Dermis microvascular lymphatic vessel endothelial cell (primary cell): ENCODE results near the gene ZBTB42. TPM values are rescaled to one million over a fixed set of nuclear protein-coding genes. Genes with fewer than 3 reads are reported as not detected.

Experiments used
- DNase-seq, 2 donors: peaks; one replicate each; pipeline versions ENCODE4 v3.0.0 to v3.0.0-alpha.2; 2010; ENCODE audit warnings: low read depth in 2 of 2
- total RNA-seq: library from RNA; depleted of rRNA; stranded (reverse); fragments of >200 nt; gene quantifications from 2 replicates; pipeline ENCODE4 v1.2.1, GENCODE V29; 2014

The ZBTB42 gene
- 3.2 and 5.4 TPM in 2 replicates for total RNA-seq

DNA sequence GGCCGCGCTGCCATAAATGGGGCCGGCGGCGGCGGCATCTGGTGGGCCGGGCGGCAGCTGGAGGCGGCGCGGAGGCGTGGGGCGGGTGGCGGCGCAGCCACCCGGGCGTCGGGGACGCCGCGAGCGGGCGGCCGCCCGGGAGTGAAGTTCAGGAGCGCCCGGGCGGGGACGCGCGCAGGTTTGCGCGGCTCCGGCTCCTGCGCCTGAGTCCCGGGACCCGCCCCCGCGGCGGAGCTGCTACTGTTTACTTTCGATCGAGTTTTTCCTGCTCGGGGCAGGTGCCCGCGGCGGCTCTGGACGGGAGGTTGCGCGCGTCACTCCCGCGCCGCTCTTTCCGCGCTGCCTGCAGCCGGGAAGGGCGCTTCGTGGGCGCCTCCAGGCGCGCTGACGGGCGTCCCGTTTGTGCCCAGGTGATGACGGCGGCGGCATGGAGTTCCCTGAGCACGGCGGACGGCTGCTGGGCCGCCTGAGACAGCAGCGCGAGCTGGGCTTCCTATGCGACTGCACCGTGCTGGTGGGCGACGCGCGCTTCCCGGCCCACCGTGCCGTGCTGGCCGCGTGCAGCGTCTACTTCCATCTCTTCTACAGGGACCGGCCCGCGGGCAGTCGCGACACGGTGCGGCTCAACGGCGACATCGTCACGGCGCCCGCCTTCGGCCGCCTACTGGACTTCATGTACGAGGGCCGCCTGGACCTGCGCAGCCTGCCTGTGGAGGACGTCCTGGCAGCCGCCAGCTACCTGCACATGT, at the start of gene ZBTB42:
Gene ZBTB42 (plus strand): TSS at position 331 of the 749 bp plus-strand sequence. CDS start 97 bp downstream, at position 428.
- peak in 1 of 2 donors; percentile 63 for DNase-seq

- no peak for DNase-seq
These were observed 49.1 kb upstream of the ZBTB42 start for GRCh38 chr14:104751539-104752422.

DNA sequence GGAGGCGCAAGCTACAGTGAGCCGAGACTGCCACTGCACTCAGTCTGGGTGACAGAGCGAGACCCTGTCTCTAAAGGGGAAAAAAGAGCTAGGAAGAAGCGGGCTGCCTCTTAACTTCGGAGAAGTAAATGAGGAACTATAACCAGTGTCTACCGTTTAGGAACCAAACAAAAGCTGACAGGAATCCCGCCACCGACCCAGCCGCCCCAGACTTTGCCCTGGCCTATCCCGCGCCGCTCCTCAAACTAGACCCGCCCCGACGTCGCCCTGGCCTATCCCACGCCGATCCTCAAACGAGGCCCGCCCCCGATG, 48.5 kb upstream of the ZBTB42 start:
- DNase-seq, result no peak

- peak; percentile 99 to 100 for DNase-seq
These were observed 48.0 kb upstream of the ZBTB42 start, which contains the start of gene SIVA1 for GRCh38 chr14:104752735-104753527. SIVA1 (plus strand) TSS chr14:104753147; CDS start chr14:104753202, 55 bp downstream.

DNA sequence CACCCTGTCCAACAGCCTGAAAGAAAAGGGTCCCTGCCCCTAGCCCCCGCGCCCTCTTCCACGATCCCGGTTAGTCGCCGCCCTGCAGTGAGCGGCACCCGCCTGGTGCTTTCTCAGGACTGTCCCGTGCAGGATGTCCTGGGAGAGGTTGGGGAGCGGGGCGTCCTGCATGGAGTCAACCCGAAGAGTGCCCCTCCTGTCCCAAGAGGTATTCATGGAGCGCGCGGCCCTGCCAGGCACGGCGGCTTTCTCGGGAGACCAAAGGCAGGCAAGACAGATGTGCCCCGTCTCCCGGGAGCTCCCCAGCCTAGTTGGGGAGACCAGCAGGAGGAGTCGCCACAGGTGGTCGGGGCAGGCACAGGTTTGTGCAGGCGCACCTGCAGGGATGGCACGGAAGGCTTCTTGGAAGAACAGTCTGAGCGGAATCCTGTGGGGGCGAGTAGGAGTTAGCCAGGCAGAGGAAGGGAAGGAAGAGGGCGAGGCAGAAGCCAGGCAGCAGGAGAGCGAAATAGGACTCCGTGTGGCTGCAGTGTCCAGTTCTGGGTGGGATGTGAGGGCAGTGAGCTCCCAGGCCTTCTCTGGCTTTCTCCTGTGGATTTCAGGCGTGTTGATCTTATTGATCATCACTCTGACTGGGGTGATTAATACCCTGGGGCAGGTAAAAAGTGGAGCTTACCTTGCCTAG, 47.2 kb upstream of the ZBTB42 start:
- DNase-seq, result peak in 1 of 2 donors; percentile 28

- DNase-seq, result no peak
These were observed 46.6 kb upstream of the ZBTB42 start for GRCh38 chr14:104754213-104754851.

DNA sequence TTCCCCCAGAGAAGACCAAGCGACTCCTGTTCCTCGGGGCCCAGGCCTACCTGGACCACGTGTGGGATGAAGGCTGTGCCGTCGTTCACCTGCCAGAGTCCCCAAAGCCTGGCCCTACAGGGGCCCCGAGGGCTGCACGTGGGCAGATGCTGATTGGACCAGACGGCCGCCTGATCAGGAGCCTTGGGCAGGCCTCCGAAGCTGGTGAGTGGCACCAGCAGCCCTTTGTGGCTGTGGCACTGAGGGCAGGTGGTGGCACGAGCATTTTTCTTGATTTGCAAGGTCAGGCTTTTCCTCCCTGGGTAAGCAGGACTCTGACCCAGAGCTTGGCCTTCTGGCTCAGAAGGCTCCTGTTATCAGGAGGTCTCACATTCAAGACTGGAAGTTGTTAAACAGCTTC, 45.3 kb upstream of the ZBTB42 start:
- no peak for DNase-seq

DNA sequence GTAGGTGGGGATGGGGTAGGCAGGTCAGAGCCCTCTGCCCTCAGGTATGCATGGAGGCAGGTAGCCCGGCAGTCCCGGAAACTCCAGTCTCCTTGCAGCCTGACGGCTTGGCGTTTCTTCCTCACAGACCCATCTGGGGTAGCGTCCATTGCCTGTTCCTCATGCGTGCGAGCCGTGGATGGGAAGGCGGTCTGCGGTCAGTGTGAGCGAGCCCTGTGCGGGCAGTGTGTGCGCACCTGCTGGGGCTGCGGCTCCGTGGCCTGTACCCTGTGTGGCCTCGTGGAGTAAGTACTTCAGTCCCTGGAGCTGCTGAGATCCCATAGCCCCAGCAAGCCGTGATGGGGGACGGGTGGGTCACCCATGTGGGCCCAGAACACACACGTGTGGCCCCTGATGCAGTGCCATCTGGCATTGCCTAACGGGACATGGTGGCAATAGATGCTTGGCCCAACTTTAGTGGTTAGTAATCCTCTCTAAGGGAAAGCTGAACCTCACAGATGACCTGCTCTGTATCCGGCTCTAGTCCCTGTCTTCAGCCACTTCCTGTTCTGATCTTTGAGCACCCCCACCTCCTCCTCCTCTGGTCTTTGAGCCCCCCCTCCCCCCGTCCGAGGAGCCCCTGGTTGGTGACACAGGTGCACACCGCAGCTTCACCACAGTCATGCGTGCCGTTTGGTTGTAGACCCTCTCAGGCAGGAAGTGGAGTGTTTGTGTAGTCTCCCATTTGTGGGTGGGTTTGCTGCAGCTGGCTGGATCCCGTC, 44.2 kb upstream of the ZBTB42 start:
- DNase-seq, result no peak

GRCh38 chr14:104757238-104757585, 43.7 kb upstream of the ZBTB42 start:
- no peak for DNase-seq

DNA sequence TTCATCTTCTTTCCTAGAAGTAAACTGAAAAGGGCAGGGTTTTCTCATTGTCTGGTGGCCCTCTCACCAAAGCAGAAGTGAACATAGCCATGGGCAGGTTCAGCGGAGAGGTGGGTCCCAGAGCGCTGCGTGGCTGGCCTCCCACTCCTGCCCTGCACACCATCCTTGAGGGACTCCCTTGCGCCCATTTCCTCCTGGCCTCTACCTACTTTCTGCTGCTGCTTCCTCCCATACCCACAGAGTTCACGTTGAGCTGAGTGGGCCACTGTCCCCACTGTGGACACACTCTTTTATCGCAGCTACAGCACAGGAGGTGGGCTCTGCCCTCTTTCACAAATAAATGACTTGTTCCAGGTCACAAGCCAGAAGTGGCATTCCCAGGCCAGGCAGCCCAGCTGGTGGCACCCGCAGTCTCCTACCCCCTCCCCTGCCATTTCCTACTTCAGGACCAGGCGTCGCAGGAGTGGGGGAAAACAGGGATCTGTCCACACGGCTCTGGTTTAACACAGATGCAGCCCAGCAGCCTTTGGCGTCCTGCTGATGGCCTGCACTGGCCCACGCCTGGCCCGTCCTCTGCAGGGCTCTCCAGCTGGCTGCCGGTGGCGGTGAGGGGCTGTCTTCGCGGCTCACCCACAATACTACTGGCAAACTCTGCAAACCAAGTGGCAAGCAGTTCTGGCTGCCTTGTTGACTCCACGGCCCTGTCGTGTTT, 43.1 kb upstream of the ZBTB42 start:
- DNase-seq, result no peak

- no peak for DNase-seq
These were observed 41.6 kb upstream of the ZBTB42 start for GRCh38 chr14:104758981-104759969.

- no peak for DNase-seq
These were observed 35.4 kb upstream of the ZBTB42 start for GRCh38 chr14:104765517-104765916.

DNA sequence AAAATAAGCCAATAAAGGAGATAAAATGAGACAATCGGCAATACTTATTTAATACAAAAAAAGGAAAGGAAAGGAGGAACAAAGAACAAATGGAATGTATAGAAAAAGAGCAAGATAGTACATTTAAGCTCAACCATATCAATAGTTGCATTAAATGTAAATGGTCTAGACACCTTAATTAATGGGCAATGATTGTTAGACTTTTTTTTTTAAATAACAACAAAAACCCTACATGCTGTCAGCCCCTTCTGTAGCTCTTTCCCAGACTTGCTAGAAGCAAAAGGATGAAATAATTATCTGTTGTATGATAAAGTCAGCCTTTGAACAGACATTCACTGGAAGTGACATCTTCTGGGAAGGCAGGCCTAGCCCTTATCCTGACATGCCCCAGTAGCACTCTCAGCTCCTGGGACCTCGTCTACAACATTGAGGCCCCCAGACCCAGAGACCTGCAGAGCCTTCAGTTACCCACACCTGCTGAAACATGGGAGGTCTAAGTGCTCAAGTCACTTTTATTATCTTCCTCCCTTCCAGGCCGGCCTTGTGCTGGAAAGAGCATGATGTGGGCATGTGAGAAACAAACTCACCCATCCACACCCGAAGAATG, 34.5 kb upstream of the ZBTB42 start:
- no peak for DNase-seq

- no peak for DNase-seq
These were observed 33.9 kb upstream of the ZBTB42 start for GRCh38 chr14:104766863-104767633.

GRCh38 chr14:104767634-104767918, 33.3 kb upstream of the ZBTB42 start:
- no peak for DNase-seq

DNA sequence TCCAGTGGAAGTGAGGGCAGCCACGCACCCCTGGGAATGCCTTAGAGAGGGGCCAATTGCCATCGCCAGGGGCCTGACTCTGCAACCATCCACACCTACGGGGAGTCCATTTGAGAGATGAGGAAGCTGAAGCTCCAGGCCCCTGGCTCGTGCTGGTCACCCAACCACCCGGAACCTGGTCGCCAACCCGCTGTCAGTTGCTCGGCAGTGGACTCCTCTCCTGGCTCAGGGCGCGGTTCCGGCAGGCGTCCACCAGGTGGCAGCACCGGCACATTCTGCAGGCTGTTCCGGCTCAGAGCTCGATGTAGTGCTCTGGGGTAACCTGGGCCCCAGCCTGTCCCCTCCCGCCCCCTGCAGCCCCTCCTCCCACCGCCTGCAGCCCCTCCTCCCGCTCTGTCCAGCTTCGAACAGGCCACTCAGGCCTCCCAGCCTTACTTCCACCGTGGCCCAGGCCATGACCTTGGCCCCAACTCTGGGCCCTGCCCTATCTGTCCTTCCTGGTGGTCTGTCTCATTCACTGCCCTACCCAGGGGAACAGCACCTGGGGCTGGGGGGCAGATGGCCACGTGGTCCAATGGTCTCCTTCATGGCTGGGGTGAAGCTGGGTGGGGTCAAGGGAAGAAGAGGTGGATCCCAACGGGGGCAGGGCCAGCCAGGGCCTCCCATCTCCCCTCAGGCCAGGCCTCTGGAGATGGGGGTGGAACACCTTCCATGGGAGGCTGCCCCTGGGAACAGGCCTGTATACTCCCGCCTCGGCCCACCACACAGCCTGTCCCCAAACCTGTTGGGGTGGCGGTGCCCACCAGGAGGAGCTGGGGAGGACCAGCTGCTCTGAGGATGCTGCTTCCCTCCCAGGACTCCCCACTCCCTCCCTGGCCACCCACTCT, 32.2 kb upstream of the ZBTB42 start:
- DNase-seq, result peak; percentile 55 to 81
